Fibroblast of skin of right quadriceps (primary cell): Measurements from ENCODE around the gene RNASEH2B.
A peak's percentile ranks its signal among the peaks of the same experiment; 100 is the strongest.

Experiments
- DNase-seq: peaks from one replicate; pipeline ENCODE4 v3.0.0-alpha.2; 2013

Gene RNASEH2B

DNA sequence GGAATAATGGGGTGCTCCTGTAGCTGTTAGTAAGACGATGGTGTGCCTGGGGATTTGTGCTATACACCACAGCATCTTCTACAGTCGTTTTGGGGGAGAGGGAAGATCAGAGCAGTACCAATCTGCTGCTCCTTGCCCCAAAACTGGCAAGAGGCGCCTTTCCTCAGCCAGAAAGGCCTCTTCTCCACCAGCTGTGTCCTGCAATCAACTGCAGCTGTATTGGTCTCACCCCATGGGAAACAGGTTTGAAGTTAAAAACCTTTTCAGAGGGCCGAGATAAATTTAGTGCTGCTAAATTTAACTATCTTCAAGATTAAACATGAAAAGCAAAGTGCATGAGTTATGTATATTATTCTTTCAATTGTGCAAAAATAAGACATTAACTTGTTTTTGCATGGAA, 1.2 kb upstream of the RNASEH2B start:
- no peak for DNase-seq

DNA sequence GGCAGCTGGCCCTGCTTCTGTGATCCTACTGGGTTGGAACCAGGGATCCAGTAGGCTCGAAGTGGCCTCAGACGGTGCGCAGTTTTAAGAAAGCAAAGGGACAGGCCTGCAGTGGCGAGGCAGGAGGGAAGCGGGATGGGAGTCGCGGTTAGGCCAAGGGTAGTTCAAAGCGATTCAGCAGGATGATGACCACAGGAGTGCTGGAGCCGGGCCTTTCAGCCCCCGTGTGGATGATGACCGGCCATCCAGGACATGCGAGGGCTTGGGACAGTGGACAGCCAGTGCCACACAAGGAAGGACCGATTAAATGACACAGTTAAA, 854 bp downstream of the RNASEH2B start:
- DNase-seq, result peak; percentile 44

DNA sequence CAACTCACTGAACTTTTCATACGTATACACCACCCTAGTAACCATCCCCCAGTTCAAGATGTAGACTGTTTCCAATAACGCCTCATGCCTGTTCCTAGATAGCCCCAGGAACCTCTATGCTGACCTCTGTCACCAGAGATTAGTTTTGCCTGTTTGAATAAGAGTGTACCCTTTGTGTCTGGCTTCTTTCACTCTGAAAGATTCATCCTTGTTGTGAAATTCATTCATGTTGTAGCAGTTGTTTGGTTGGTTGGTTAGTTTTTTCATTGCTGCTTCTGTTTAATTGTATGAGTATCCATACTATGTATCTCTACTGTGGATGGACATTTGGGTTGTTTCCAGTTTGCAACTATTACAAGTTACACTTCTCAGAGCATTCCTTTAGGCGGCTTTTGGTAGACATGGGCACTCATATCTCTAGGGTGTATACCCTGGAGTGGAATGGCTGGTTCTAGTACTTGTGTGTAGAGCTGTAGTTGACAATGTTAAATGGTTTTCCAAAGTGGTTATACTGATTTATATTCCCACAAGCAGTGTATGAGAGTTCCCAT, 1.6 kb downstream of the RNASEH2B start:
- DNase-seq, result peak; percentile 25

DNA sequence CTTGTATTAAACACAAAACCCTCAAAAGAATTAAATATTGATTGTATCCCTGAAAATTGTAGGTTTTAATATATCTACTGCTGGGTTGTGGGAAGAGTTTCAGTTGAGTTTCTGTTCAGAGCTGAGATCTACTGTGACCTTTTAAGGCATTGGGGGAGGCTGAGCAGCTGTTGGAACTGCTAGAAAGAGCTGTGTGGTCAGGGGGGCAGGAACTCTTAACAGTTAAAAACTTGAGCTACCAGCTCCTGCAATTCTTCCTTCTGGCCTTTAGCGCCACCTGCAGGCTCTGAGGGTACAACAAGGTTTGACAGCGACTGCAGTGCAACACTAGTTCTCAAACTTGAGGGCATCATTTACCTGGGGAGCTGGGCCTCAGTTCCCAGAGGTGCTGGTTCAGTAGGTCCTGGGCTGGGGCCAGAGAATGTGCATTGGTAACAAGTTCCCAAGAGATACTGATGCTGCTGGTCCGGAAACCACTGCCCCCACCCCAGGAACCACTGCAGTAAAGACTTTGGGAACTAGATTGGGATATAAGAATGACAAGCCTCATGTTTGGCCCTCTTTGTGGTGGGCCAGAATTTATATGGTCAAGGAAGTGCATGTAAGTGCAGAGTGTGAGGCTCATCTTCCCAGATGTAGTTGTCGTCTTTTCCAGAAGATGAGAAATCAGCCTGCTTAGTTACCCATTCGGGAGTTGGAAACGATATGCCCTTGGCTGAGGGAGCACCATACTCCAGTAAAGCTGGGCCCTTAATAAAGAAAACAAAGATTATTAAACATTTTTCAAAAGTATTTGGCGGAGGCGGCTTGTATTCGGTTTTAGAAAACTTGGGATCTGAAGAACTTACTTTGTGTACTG, 2.6 kb downstream of the RNASEH2B start:
- peak; percentile 92 for DNase-seq

DNA sequence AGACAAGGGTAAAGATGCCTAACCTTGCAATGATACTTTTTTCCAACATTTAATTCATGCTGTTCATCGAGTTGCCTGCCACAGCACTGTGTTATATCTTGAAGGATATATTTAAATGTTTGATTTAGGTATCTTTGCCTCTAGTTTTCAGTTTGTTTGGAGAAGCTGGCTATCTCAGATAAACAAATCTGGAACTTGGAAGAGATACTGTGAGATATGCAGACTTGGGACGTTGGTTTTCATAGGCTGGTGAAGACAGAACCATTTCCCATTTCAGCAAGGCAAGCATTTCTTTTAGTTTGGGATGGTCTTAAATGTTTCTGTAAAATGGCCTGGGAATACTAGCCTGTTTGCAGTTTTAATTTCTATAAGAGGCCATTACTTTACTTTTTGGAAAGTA, 3.3 kb downstream of the RNASEH2B start:
- no peak for DNase-seq

DNA sequence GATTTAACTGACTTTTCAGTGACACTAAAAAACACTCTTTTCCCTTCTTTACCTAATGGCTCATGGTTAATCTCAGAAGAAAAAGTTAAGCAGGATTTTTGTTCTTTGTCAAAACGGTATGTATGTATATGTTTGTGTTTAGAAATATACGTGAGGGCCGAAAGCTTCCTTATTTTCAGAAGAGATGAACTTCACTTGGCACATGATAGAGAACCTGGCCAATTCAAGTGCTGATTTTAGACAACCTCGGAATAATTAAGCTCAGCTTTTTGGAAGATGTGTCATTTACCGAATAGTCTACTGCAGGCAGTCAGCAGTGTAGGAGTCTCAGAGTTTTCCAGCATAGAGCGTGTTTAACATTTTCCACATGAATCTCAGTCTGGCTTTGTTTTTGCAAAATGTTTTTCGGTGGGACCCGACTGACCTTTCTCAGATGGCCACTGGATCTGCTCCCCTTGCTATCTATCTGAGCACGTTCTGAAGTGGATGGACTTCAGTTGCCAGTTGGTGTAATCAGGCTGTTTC, 4.6 kb downstream of the RNASEH2B start:
- peak; percentile 20 for DNase-seq

DNA sequence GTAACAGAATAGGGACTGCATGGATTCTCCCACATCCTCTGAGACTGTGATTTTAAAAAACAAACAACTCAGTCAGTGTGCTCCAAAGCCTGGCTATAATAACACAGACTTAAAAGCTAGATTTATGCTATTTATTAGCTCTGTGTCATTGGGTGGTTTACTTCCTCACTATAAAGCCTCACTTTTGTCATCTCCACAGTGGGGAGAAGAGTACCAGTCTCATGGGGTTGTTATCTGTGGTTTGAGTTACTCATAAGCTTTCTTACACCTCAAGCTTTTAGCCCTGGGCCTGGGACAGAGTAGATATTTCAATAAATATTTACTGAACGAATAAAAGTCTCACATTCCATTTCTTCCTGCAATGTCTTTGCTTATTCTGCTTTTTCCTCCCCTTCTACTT, 5.3 kb downstream of the RNASEH2B start:
- DNase-seq, result peak; percentile 68

DNA sequence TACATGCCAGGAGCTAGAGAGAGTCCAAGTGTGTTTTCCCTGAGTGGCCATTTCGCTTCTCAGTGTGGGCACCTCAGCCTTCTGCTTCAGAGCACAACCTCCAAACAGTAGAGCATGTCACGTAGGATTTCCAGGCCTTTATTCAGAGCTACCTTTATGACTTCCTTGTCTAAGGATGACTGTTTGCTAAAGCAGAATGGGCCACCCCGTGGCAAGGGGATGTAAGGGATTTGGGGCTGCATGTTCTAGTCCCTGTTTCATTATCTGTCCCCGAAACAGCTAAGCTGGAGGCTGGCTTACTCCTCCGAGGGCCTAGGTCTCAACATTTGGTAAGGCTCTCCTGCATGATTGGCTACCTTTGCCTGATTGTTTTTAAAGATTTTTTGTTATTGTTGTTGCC, 6.0 kb downstream of the RNASEH2B start:
- DNase-seq, result no peak

DNA sequence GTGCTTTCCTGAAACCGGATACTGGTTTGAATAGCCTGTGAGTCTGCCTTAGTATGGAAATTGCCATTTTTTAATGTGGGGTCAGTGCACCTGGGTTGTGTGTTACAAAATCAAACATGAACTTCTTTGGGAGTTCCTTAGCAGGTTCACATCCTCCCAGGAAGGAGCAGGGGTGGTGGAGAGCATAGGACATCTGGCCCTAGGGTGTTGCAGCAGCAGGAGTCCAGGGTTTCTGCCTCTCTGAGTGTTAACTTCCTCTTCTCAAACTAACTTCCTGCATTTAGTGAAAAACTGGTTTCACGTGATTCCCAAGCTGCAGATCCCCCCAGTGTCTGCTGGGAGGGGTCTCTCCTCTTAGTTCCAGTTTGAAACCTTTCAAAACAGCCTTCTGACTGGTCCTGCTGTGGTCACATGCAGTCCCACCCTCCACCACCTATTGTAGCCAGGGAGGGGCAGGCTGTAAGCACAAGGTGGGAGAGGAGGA, 7.2 kb downstream of the RNASEH2B start:
- DNase-seq, result no peak

DNA sequence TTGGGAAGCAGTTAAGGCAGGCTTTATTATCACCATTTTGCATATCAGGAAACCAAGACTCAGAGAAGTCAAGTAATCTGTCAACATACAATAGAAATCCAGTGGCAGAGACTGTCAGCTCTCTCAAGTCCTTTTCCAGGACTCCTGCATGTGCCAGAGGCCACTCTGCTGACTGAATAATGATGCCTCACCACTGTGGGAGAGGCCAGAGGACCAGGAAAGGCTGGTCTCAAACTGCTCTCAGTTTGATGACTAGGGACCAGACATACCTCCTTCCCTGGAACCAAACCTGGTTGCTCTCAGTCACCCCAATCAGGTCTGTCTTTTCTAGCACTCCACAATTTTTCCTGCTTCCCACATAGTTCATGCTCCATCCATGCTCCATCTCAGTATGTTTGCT, 8.0 kb downstream of the RNASEH2B start:
- no peak for DNase-seq

DNA sequence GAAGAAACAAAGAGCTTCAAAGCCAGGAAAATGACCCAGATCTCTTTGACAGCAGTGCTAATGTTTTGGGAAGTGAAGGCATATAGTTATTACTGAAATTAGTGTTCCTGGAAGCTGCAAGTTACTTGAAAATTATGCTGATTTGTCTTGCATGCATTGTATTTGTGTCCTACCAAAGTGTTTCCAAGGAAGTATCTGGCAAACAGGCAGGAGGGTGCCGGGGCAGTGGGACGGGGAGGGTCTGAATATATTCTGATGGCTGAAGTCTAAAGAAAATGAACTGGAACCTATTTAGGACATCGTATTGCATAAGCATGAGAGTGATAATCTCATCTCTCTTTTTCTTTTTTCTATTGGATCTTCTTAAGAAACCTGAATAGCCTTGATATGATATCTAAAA, 9.0 kb downstream of the RNASEH2B start:
- no peak for DNase-seq

DNA sequence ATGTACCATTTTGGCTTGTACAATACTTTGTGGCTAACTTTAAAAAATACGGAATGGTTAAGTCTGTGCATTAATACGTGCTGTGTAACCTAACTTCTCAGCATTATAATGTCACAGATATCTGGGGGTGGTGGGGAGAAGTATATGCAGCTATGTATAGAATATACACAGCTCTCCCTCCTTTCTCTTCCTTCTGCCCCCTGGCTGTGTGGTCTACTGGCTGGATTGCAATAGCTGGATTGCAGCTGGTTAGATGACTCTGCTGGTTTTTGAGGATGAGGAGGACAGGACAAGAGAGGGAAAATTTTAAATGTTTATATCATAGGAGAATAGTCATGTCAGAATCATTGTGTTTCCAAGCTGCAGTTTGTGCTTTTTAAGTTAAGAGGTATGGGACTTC, 9.7 kb downstream of the RNASEH2B start:
- no peak for DNase-seq

DNA sequence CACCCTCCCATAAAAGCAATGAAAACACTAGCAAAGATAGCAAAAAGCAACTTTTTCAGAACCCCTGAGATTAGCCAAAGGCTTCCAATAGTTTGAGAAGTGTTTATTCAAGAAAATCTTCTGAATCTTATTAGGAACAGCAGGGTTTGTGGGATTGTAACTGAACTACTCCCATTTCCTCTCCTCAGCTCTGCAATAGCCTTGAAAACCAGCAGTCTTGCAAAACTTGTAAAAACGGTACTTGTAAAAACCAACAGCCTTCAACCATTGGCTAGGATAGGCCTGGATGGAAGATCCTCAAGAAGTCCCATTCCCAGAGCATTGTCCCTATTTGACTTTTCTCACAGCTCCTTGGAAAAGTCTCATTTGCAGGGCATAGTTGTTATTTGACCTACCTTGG, 12.1 kb downstream of the RNASEH2B start:
- DNase-seq, result no peak

DNA sequence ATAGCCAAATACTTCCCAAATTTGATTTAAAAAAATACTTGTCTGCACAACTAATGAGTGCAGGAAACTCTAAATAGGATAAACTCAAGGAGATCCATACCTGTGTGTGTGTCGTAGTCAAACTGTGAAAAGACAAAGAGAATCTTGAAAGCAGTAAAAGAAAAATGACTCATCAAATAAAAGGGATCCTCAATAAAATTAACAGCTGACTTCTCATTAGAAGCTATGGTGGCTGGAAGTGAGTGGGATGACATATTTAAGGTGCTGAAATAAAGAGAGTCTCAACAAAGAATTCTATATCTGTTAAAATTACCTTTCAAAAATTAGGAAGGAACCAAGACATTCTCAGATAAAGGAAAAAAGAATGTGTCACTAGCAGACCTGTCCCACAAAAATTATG, 13.7 kb downstream of the RNASEH2B start:
- DNase-seq, result no peak

DNA sequence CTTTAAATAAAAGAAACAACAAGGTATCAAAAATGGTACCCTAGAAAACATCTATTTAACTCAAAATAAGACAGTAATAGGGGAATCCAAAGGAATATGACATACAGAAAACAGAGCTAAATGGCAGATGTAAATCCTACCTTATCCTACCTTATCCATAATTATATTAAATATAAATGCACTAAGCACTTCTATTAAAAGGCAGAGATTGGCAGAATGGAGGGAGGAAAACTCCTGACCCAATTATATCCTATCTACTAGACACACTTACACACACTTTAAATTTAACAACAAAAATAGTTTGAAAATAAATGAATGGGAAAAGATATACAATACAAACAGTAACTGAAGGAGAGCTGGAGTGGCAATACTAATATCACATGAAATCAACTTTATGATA, 14.4 kb downstream of the RNASEH2B start:
- DNase-seq, result no peak

DNA sequence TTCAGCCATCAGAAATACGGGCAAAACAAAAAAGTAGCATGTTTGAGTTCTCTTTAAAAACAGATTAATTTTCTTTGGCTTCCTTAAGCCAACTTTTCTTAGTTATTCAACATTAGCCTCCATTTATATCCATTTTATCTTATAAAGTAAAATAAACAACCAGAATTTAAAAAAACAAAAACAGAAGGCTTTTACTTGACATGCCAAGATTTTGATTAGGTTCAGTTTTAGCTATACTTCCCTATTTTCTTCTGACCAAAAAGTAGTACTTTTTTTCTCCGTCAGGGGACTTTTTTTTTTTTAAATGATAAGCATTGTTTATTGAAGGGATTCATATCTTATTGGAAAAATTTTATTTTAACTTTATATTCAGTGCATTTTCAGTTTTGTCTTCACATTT, 18.1 kb downstream of the RNASEH2B start:
- DNase-seq, result no peak

DNA sequence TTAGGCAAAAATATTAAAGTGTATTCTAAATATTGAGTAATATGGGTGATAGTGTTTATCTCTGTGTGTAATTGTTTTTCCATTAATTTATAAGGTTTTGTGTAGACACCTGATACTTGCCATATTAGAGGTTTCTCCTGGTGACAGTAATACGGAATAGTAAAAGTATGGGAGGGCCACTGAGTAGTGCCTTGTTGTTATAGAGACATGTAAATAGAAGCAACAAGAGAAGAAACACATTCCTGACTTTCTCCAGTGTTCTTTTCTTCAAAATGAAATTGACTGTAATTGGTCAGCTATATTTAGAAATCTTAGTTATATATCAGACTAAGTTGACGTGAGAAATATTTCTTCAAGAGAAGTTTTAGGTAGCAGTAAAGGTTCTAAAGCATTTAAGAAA, 18.5 kb downstream of the RNASEH2B start:
- no peak for DNase-seq

DNA sequence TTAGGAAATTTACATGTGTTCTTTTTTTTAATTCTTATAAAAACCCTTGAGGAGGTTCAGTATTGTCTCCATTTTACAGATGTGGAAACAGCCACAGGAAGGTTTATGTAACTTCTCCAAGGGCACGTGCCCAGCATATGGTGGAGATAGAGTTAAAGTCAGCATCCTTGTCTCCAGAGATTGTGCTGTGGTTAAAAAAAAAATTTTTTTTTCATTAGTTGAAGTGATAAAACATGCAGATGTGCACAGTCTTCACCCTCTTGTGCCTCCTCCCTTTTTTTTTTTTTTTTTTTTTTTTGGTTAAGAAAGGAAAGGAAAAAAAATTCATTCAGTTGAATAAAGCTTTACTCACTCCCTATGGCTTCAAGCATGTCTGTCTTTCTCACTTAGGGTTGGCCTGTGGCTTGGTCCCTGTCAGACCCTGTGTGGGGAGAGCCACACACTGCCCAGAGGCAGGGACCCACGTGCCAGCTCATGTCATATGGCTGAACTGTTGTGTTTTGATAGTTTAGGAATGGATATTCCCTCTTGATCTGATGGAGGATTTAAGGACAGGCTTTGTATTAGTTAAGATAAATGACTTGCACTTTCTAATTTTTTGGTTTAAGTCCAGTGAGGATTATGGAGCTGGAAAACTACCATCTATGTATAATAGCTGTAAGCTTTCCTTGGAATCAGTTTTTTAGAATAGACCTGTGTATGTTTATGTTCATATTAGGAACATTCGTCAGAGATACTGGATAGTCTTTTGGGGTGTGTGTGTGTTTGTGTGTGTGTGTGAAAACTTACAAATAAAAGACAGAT, 19.3 kb downstream of the RNASEH2B start:
- no peak for DNase-seq

DNA sequence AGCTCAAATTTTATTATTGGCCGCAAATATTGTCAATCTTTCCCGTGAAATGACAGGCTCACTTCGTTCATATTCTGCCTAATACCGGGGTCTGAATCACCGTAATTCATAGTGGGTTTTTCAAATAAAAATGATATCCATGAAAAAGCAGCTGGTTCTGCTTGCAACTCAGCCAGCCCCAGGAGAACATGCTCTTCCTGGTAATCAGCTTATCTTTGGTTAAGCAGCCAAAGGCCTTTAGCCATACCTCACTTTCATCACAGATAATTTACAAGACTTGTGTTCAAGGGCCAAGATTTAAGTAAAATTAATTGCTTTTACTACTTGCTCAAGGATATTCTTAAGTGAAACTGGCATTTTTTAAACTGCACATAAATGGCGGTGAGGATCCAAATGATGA, 22.5 kb downstream of the RNASEH2B start:
- no peak for DNase-seq

DNA sequence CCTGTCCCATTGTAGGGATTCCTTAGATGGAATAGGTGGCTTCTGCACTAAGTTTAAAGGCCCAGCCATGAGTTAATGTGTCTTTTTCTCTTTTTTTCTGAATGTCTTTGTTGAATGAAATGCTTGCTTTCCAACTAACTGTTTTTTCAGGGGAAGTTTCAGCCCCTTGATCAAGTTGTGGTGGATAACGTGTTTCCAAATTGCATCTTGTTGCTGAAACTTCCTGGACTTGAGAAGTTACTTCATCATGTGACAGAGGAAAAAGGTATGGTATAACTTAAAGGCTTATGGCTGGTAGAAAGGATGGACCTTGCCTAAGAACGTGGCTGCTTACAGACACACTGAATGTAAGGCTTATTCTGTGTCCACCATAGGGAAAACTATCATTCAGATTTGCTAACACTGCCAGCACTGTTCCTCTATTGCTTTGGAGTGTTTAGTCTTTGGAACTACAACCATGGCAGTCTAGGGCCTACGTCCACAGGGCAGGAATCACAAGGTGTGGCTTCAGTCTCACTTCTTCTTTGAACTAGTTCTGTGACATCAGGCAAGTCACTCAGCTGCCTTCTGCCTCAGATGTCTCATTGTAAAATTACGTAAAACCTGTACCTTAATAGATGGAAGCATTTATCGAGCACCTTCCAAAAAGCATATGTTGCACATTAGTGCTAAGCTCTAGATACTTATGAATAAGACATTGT, 25.3 kb downstream of the RNASEH2B start:
- DNase-seq, result no peak

DNA sequence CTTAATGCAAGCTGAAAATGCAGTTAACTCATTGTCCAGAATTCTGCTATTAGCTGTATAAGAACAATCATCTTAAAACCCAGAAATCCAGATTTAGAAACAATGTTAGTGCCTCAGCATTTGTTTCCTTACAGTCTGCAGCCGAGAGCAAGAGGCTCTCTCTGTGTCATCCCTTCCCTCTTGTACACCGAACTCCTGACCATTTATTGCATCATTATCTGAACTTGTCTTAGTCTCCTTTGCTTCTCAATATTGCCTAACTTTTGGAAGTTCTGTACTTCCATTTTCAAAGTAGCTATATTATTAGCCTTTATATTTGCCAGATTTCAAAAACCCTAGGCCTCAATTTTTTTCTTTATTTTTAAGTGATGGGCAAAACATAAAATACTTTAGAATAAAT, 27.1 kb downstream of the RNASEH2B start:
- DNase-seq, result no peak

DNA sequence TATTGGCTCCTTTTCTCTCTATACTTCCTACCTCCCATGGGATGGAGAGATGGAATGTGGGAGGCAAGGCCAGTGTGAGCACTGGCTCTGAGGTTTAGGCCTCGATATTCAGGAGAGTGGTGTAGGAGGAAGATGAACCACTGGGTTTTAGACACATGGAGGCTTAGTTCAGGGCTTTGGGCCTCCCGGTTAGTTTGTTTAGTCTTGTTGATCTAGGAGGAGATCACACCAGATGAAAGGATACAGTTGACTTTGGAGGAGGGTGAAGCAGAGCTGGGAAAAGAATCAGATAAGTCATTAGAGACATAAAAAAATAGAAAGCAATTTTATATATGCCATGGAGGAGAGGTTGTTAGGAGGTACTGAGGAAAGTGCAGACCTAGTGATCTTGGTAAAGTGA, 30.9 kb downstream of the RNASEH2B start:
- no peak for DNase-seq

DNA sequence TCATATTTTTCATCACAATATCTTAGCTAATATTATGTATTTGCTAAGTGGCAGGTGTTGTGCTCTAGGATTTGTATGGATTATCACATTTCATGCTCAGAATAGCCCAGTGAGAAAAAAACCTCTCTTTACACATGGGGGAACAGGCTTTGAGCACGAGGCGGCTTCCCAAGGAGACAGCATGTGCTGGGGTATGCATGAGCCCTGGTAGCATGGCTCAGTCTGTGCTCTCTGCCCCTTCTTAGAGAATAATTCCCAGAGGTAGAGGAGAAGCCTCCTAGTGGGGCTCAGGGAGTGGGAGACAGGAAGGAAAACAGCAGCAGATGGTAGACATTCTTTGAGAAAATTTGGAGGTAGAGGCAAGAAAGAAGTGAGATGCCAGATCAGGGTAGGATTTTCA, 31.6 kb downstream of the RNASEH2B start:
- no peak for DNase-seq
